Panc1 (cell line): Measurements from ENCODE around the gene VPREB1. TPM values are rescaled to one million over a fixed set of nuclear protein-coding genes. Genes with fewer than 3 reads are reported as not detected.

Source experiments
- ATAC-seq: fragments of 200-7000 bp; cut with Tn5 transposase; 2 replicates; pipeline ENCODE4 v1.9.1; 2020; ENCODE audit warnings: mild to moderate bottlenecking, moderate library complexity
- BruUV-seq: library from RNA; stranded (reverse); fragments of 400-500 nt; replicated peaks from 2 replicates; lab custom pipeline; 2021; lab: Mats Ljungman, UMichigan
- CTCF ChIA-PET: fragments of 300-600 bp; sonication (Branson Sonifier 250); formaldehyde crosslinking; loops from one replicate; lab custom pipeline; 2022; ENCODE audit warnings: antibody characterized with exemption; lab: Charles Lee
- POLR2A ChIA-PET: fragments of 300-600 bp; sonication (Branson Sonifier 250); formaldehyde crosslinking; loops from one replicate; lab custom pipeline; 2022; ENCODE audit warnings: antibody characterized with exemption; lab: Charles Lee
- DNase-seq: peaks from one replicate; pipeline ENCODE4 v3.0.0-alpha.2; 2010; ENCODE audit warnings: low read depth, low spot score
- H3K27ac ChIP-seq: 2 replicates; pipeline ENCODE4 v1.5.1; 2011; ENCODE audit warnings: mild to moderate bottlenecking, low read length, inconsistent platforms
- H3K27me3 ChIP-seq: fragments of 200-500 bp; sonication (Bioruptor generic); 2 replicates; pipeline ENCODE4 v1.6.0; 2014; ENCODE audit warnings: low read length, inconsistent platforms; ENCODE audit not compliant: control insufficient read depth, insufficient read depth
- H3K36me3 ChIP-seq: fragments of 200-500 bp; sonication (Bioruptor generic); 2 replicates; pipeline ENCODE4 v1.5.1; 2014; ENCODE audit warnings: inconsistent platforms, mild to moderate bottlenecking, low read length, moderate library complexity; ENCODE audit not compliant: control insufficient read depth, insufficient read depth
- H3K4me1 ChIP-seq: 2 replicates; pipeline ENCODE4 v1.5.1; 2011; ENCODE audit warnings: inconsistent platforms, mild to moderate bottlenecking, low read length, moderate library complexity; ENCODE audit not compliant: control insufficient read depth, insufficient read depth
- H3K4me3 ChIP-seq, 2 experiments: 2 replicates each; pipeline ENCODE4 v1.5.1; 2011 to 2012; ENCODE audit warnings: low read depth in 2 of 2, low read length in 2 of 2, mild to moderate bottlenecking in 2 of 2, inconsistent platforms in 1 of 2, moderate library complexity in 1 of 2
- H3K9me3 ChIP-seq: fragments of 200-500 bp; sonication (Bioruptor generic); 2 replicates; pipeline ENCODE4 v1.5.1; 2014; ENCODE audit warnings: low read depth, mild to moderate bottlenecking, inconsistent platforms, low read length, moderate library complexity; ENCODE audit not compliant: control insufficient read depth, insufficient read depth
- CTCF ChIP-seq: fragments of 450-650 bp; IDR thresholded peaks from 2 replicates; pipeline ENCODE4 v1.5.1; 2017; ENCODE audit warnings: mild to moderate bottlenecking
- POLR2AphosphoS5 ChIP-seq: IDR thresholded peaks from 2 replicates; pipeline ENCODE4 v1.6.1; 2012; ENCODE audit warnings: mild to moderate bottlenecking, low read depth, low read length, moderate library complexity
- REST ChIP-seq, 2 experiments: IDR thresholded peaks; 2 replicates each; pipeline ENCODE4 v1.6.1; 2011 to 2012; ENCODE audit warnings: low read depth in 2 of 2, control low read depth in 1 of 2, low read length in 1 of 2, mild to moderate bottlenecking in 1 of 2, moderate library complexity in 1 of 2; ENCODE audit not compliant: insufficient read depth in 1 of 2
- SIN3A ChIP-seq: IDR thresholded peaks from 2 replicates; pipeline ENCODE4 v1.6.1; 2012; ENCODE audit warnings: low read depth, mild to moderate bottlenecking, low read length, moderate library complexity, borderline replicate concordance; ENCODE audit not compliant: insufficient read depth
- TCF7L2 ChIP-seq: IDR thresholded peaks from 2 replicates; pipeline ENCODE4 v1.6.1; 2011; ENCODE audit warnings: mild to moderate bottlenecking, low read depth, low read length, inconsistent platforms
- in situ Hi-C: cut with HindIII; loops from 2 replicates; pipeline ENCODE4 v1.10.0; 2016; ENCODE audit warnings: low sequenced_read_pairs, low pct_unique_long_range_greater_than_20kb
- intact Hi-C: fragments of 100-400 bp; cut with micrococcal nuclease; formaldehyde crosslinking; loops from one replicate; pipeline ENCODE4 v1.10.0; 2022; ENCODE audit not compliant: unreplicated experiment
- total RNA-seq: library from RNA; stranded (reverse); gene quantifications from one replicate; pipeline ENCODE4 v1.2.1, GENCODE V29; 2021; ENCODE audit not compliant: unreplicated experiment

The VPREB1 gene
- total RNA-seq, 1 experiment from 2014 or later = not detected

- in situ Hi-C loops = no loop called here
- POLR2A ChIA-PET = interaction anchor here (0.5 kb wide), 1 partner anchor 32 kb away, joined by 3 read pairs; no protein-coding TSS in a partner anchor
Measured at GRCh38 chr22:22197993-22198402, 46.6 kb upstream of the VPREB1 start.

GRCh38 chr22:22198751-22199150 is 45.8 kb upstream of the VPREB1 start:
- Histone ChIP-seq H3K36me3 (no peaks in the 10 kb centered on the region), H3K4me3 (no peak overlapping the region), H3K4me1 (no peaks in the 10 kb centered on the region; the same call in 1 of the 2 replicates), H3K27me3 (no peaks in the 10 kb centered on the region), H3K9me3 (no peaks in the 10 kb centered on the region), H3K27ac (no peak overlapping the region)
- intact Hi-C loops (no loop called here), in situ Hi-C loops (no loop called here)
- no peak for TF ChIP-seq CTCF
- no peak for TF ChIP-seq SIN3A
- no peak for TF ChIP-seq POLR2AphosphoS5
- TF ChIP-seq TCF7L2 = no peak
- no peak for TF ChIP-seq REST (IDR thresholded peaks at IDR 0.05; ENCODE audit: insufficient read depth in 1 of 2, low read depth in 2 of 2, low read length in 1 of 2)
- CTCF ChIA-PET = no interaction called here
- POLR2A ChIA-PET = interaction anchor here (0.5 kb wide), 1 partner anchor 33 kb away, joined by 3 read pairs; no protein-coding TSS in a partner anchor
- BruUV-seq = no TSS peak
- ATAC-seq (no peak), DNase-seq (no peak)

More at GRCh38 chr22:22197993-22198402, 46.6 kb upstream of the VPREB1 start:
- ATAC-seq = no peak
- intact Hi-C loops = no loop called here
- DNase-seq = no peak
- H3K9me3 ChIP-seq = no peaks in the 10 kb centered on the region
- H3K27me3 ChIP-seq = no peaks in the 10 kb centered on the region
- no TSS peak for BruUV-seq
- TF ChIP-seq REST (IDR thresholded peaks at IDR 0.05; ENCODE audit: insufficient read depth in 1 of 2, low read depth in 2 of 2, low read length in 1 of 2) (no peak), CTCF (no peak), POLR2AphosphoS5 (no peak), SIN3A (no peak), TCF7L2 (no peak)
- H3K36me3 ChIP-seq = no peaks in the 10 kb centered on the region
- H3K4me1 ChIP-seq = no peaks in the 10 kb centered on the region; the same call in 1 of the 2 replicates
- H3K27ac ChIP-seq = no peak overlapping the region
- CTCF ChIA-PET = interaction anchor here (0.6 kb wide), 2 partner anchors 121 to 213 kb away, joined by 3 read pairs; no protein-coding TSS in a partner anchor
- no peak overlapping the region for H3K4me3 ChIP-seq
